Measurements from ENCODE around the gene SERGEF. TPM values are rescaled to one million over a fixed set of nuclear protein-coding genes. Genes with fewer than 3 reads are reported as not detected.

The SERGEF gene
- total and polyA plus RNA-seq, 7 donors: 24.0 to 50.4 (median 30.7) TPM

DNA sequence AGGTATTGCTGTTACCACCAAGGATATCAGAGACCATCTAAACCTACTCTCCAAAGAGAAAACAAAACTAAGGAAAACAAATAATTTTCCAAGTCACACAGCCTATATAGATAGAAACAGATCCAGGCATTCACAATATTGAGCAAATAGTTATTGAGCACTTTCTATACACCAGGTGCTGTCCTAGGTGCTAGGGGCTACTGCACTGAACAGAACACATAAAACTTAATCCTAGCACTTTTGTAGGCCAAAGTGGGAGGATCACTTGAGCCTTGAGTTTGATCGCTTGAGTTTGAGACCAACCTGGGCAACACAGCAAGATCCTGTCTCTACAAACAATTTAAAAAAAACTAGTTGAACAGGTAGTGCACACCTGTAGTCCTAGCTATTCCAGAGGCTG lies 44.6 kb downstream of the SERGEF start:
- Histone ChIP-seq H3K4me1 (peaks cover 0 to 5% (median 0%) of the 10 kb centered on the region in 4 donors), H3K36me3 (peaks cover 0 to 19% (median 5%) of the 10 kb centered on the region in 4 donors), H3K4me3 (no peak overlapping the region), H3K27me3 (no peaks in the 10 kb centered on the region), H3K9me3 (no peaks in the 10 kb centered on the region), H3K27ac (no peak overlapping the region)
- WGBS, 2 donors: 92 to 100% methylated on average over 1 of the region's 1 CpG
- no peak for TF ChIP-seq CTCF (IDR thresholded peaks at IDR 0.05)
- no peak for TF ChIP-seq POLR2A (IDR thresholded peaks at IDR 0.05)
- TF ChIP-seq POLR2AphosphoS5 (IDR thresholded peaks at IDR 0.05): no peak
- intact Hi-C loops (cut with DNase I): no loop called here
- DNase-seq: no peak

- Histone ChIP-seq H3K27me3 (no peaks in the 10 kb centered on the region), H3K27ac (no peak overlapping the region), H3K4me1 (no peaks in the 10 kb centered on the region), H3K4me3 (no peak overlapping the region), H3K36me3 (peaks cover 0 to 19% (median 5%) of the 10 kb centered on the region in 4 donors), H3K9me3 (no peaks in the 10 kb centered on the region)
- intact Hi-C loops (cut with DNase I): no loop called here
- DNase-seq: no peak
- TF ChIP-seq POLR2AphosphoS5 (IDR thresholded peaks at IDR 0.05) (no peak), POLR2A (IDR thresholded peaks at IDR 0.05) (no peak), CTCF (IDR thresholded peaks at IDR 0.05) (no peak), EP300 (IDR thresholded peaks at IDR 0.05) (no peak)
Measured at GRCh38 chr11:17967661-17968060, 45.2 kb downstream of the SERGEF start.

DNA sequence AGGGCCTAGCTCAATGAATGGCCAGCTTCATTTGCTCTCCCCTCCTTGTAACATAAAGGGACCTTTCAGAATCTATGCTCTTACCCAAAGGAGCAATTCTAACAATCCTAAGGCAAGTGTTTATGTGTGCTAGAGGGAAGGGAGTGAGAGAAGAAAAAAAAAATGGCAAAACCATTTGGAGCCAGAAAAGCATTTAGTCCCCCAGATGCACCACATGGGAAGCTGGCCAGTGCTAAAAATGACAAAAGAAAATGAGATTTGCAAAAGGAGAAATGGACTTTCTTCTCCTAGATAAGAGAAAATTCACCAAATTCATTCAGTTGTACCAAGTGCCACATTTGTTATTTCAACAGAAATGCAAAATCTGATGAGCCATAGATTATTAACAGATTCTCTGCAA lies 52.8 kb downstream of the SERGEF start:
- intact Hi-C loops (cut with DNase I): no loop called here
- H3K36me3 ChIP-seq: peaks cover 0 to 59% (median 8%) of the 10 kb centered on the region in 4 donors
- DNase-seq: no peak
- H3K4me1 ChIP-seq: no peaks in the 10 kb centered on the region
- H3K27me3 ChIP-seq: no peaks in the 10 kb centered on the region
- no peaks in the 10 kb centered on the region for H3K9me3 ChIP-seq
- H3K4me3 ChIP-seq: no peak overlapping the region
- no peak for TF ChIP-seq POLR2A (IDR thresholded peaks at IDR 0.05)
- TF ChIP-seq CTCF (IDR thresholded peaks at IDR 0.05): no peak
- no peak for TF ChIP-seq POLR2AphosphoS5 (IDR thresholded peaks at IDR 0.05)
- TF ChIP-seq EP300 (IDR thresholded peaks at IDR 0.05): no peak
- no peak overlapping the region for H3K27ac ChIP-seq

DNA sequence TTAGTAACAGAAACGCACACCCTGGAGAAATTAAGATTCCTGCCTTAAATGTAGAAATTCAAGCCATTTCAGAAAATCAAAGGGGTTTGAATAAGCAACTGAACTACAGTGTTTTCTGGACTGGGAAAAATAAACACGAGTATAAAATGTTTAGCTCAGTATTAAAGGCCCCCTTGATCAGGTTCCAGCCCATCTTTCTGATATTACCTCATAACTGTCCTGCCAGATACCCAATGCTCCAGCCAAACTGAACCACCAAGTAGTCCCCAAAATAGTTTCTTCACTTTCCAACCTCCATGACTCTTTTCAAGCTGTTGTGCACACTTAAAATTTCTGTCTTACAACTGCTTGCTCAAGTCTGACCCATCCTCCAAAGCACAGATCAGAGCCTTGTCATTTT lies 54.4 kb downstream of the SERGEF start:
- Histone ChIP-seq H3K4me1 (no peaks in the 10 kb centered on the region), H3K27ac (no peak overlapping the region), H3K4me3 (no peak overlapping the region), H3K36me3 (peaks cover 0 to 72% (median 14%) of the 10 kb centered on the region in 4 donors), H3K9me3 (no peaks in the 10 kb centered on the region), H3K27me3 (no peaks in the 10 kb centered on the region)
- TF ChIP-seq CTCF (IDR thresholded peaks at IDR 0.05) (no peak), POLR2A (IDR thresholded peaks at IDR 0.05) (no peak), POLR2AphosphoS5 (IDR thresholded peaks at IDR 0.05) (no peak), EP300 (IDR thresholded peaks at IDR 0.05) (no peak)
- intact Hi-C loops (cut with DNase I): no loop called here
- no peak for DNase-seq
- 76 to 87% methylated on average over 2 of the region's 2 CpGs for WGBS, 2 donors
